Bronchial epithelial cell (primary cell): Measurements from ENCODE around the gene TRABD2A. TPM values are rescaled to one million over a fixed set of nuclear protein-coding genes. Genes with fewer than 3 reads are reported as not detected.

ENCODE experiments used
- DNase-seq: peaks from one replicate; pipeline ENCODE4 v3.0.0-alpha.2; 2010; ENCODE audit warnings: low read depth
- FAIRE-seq: peaks from 2 replicates; lab custom pipeline; 2011; peaks lifted over from hg19 to GRCh38; lab: Jason Lieb, UNC
- H3K27me3 ChIP-seq: 2 replicates; pipeline ENCODE4 v1.5.1; 2011; ENCODE audit warnings: low read length; ENCODE audit not compliant: control insufficient read depth, insufficient read depth
- H3K36me3 ChIP-seq: 2 replicates; pipeline ENCODE4 v1.5.1; 2011; ENCODE audit warnings: low read length; ENCODE audit not compliant: control insufficient read depth, insufficient read depth
- H3K4me3 ChIP-seq: 2 replicates; pipeline ENCODE4 v1.5.1; 2011; ENCODE audit warnings: mild to moderate bottlenecking, low read depth, low read length, control low read depth
- total RNA-seq: library from RNA; depleted of rRNA; stranded (reverse); fragments of >200 nt; gene quantifications from 2 replicates; pipeline ENCODE4 v1.2.1, GENCODE V29; 2014
- TF ChIP-seq, protein P1 (sequence below): IDR thresholded peaks from 2 replicates; pipeline ENCODE4 v1.5.1; 2011; ENCODE audit warnings: mild to moderate bottlenecking, moderate library complexity, low read length, control low read depth, inconsistent platforms; ENCODE audit not compliant: insufficient read depth, severe bottlenecking

Gene TRABD2A
- total RNA-seq, 1 donor from 2014 or later = 1.3 TPM

DNA sequence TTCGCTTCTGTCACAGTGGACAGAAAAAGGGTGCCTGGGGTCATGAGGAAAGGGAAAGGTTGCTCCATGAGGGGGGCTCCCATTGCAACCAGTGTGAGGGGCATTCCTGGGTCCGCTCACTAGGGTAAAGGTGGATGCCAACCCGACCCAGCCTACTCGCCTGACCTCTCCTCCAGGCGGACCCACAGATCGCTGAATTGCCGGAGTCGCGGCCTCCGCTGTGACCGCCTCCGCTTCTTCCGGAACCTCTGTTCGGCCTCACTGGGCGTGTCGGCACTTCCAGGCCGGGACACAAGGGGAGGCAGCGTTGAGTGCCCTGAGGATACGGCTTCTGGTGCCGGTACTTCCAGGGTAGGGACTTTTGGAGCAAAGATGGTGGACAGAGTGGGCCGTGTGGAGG is 57.1 kb downstream of the TRABD2A start:
- peaks cover 1% of the 10 kb centered on the region for H3K27me3 ChIP-seq
- DNase-seq (no peak), FAIRE-seq (no peak)
- TF ChIP-seq, protein P1, sequence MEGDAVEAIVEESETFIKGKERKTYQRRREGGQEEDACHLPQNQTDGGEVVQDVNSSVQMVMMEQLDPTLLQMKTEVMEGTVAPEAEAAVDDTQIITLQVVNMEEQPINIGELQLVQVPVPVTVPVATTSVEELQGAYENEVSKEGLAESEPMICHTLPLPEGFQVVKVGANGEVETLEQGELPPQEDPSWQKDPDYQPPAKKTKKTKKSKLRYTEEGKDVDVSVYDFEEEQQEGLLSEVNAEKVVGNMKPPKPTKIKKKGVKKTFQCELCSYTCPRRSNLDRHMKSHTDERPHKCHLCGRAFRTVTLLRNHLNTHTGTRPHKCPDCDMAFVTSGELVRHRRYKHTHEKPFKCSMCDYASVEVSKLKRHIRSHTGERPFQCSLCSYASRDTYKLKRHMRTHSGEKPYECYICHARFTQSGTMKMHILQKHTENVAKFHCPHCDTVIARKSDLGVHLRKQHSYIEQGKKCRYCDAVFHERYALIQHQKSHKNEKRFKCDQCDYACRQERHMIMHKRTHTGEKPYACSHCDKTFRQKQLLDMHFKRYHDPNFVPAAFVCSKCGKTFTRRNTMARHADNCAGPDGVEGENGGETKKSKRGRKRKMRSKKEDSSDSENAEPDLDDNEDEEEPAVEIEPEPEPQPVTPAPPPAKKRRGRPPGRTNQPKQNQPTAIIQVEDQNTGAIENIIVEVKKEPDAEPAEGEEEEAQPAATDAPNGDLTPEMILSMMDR = no peak
- no peaks in the 10 kb centered on the region for H3K36me3 ChIP-seq
- no peak overlapping the region for H3K4me3 ChIP-seq

DNA sequence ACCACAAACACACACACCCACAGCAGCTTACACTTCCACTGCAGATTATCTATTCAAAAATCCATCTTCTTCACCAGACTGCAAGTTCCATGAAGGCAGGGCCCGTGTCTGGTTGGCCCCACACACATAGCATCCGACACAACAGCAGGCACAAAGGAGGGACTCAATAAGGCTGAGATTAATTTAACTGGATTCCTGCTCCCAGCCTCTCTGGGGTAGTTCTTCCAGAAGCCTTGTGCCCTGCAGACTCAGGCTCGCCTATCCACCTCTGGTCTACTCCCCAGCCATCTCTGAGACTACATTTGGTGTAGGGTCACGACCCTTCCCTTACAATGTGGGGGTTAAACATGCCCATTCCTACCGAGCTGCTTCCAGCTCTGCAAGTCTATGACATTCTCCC is 57.7 kb downstream of the TRABD2A start:
- no peak for DNase-seq
- peaks cover 1% of the 10 kb centered on the region for H3K27me3 ChIP-seq
- FAIRE-seq = no peak
- no peaks in the 10 kb centered on the region for H3K36me3 ChIP-seq
- no peak overlapping the region for H3K4me3 ChIP-seq
- TF ChIP-seq, protein P1 = no peak

DNA sequence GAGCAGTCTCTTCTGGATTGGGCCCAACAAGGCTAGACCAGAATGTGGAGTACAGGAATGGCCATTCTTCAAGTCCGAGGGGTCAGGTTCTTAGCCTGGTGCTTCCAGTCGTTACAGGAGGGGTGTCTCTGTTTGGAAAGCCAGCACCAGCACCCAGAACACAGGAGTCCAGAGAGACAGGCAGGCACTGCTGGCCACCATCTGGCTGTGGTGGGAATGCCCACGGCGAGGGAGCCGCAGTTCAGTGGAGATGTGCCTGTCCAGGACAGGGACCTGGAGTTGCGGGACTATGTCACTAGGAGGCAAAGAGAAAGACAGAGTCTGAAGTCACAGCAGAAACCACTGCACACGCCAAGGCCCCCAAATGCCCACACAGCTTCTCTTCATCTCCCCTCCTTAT is 59.1 kb downstream of the TRABD2A start:
- FAIRE-seq (no peak), DNase-seq (no peak)
- peaks cover 1% of the 10 kb centered on the region for H3K27me3 ChIP-seq

DNA sequence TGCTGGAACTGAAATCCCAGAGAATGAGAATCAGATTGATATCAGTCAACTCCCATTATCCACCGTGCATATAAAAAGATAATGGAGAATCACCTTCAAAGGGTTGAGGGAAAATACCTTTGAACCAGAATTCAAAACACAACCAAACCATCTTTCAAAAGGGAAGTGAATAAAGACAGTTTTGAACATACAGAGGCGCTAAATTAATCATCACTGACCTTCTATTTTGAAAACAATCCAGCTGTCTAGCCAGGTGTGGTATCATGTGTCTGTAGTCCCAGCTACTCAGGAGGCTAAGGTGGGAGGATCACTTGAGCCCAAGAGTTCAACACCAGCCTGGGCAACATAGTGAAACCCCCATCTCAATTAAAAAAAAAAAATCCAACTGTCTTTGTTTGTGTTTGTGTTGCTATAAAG is 63.6 kb downstream of the TRABD2A start:
- peaks cover 6% of the 10 kb centered on the region for H3K27me3 ChIP-seq
- TF ChIP-seq, protein P1 = no peak
- DNase-seq = no peak
- H3K36me3 ChIP-seq = no peaks in the 10 kb centered on the region
- H3K4me3 ChIP-seq = no peak overlapping the region
- FAIRE-seq = no peak

More for the DNA sequence above, 59.1 kb downstream of the TRABD2A start:
- TF ChIP-seq, protein P1 = no peak
- Histone ChIP-seq H3K36me3 (no peaks in the 10 kb centered on the region), H3K4me3 (no peak overlapping the region)

DNA sequence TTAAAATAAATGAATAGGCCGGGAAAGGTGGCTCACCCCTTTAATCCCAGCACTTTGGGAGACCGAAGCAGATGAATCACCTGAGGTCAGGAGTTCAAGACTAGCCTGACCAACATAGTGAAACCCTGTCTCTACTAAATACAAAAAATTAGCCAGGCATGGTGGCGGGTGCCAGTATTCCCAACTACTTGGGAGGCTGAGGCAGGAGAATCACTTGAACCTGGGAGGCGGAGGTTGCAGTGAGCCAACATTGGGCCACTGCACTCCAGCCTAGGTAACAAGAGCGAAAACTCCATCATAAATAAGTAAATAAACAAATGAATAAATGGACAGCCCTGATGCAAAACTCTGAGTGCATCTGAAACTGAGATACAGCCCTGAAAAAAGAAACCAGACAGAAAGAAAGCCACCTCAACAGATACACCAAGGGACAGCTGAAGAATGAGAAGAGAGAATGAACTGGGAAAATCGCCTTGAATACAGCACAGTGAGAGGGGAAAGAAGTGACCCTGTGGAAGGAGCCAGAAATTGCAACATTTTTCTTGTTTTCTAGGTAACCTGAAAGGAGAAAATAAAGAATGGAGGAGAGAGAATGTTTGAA is 64.4 kb downstream of the TRABD2A start:
- H3K36me3 ChIP-seq = no peaks in the 10 kb centered on the region
- DNase-seq = no peak
- TF ChIP-seq, protein P1 = no peak
- peaks cover 6% of the 10 kb centered on the region for H3K27me3 ChIP-seq
- FAIRE-seq = no peak
- H3K4me3 ChIP-seq = no peak overlapping the region

DNA sequence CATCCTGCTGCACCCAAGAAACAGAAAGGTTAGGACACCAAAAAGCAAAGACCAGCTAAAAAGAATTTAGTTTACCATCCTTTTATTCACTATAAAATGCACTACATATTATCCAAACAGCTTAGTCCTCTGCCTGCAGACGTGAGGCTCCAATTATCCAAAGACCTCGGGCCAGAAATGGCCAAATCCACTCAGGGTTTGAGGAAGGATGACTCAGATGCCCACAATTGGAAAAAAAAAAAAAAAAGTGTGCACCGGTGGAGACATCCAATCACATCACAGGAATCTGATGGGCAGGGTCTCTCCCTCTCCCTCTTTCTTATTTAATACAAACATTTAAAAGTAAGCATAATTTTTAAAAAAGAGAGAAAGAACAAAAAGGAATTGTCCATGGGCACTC is 65.7 kb downstream of the TRABD2A start:
- H3K4me3 ChIP-seq = no peak overlapping the region
- FAIRE-seq = no peak
- peaks cover 7% of the 10 kb centered on the region for H3K27me3 ChIP-seq
- DNase-seq = no peak
- no peaks in the 10 kb centered on the region for H3K36me3 ChIP-seq
- TF ChIP-seq, protein P1 = no peak
